AG09309 (cell line): ENCODE measurements around the gene NAT10.

Experiments
- DNase-seq: peaks from one replicate; pipeline ENCODE4 v3.0.0-alpha.2; 2010; ENCODE audit warnings: low read depth
- H3K4me3 ChIP-seq: 2 replicates; pipeline ENCODE4 v1.5.1; 2011; ENCODE audit warnings: mild to moderate bottlenecking, low read depth, low read length, moderate library complexity; ENCODE audit not compliant: control insufficient read depth
- TF ChIP-seq, protein P1 (sequence below): IDR thresholded peaks from 2 replicates; pipeline ENCODE4 v1.5.1; 2011; ENCODE audit warnings: mild to moderate bottlenecking, low read depth, low read length, inconsistent platforms; ENCODE audit not compliant: insufficient read depth, control insufficient read depth; ENCODE audit errors: missing control alignments

Gene NAT10

DNA sequence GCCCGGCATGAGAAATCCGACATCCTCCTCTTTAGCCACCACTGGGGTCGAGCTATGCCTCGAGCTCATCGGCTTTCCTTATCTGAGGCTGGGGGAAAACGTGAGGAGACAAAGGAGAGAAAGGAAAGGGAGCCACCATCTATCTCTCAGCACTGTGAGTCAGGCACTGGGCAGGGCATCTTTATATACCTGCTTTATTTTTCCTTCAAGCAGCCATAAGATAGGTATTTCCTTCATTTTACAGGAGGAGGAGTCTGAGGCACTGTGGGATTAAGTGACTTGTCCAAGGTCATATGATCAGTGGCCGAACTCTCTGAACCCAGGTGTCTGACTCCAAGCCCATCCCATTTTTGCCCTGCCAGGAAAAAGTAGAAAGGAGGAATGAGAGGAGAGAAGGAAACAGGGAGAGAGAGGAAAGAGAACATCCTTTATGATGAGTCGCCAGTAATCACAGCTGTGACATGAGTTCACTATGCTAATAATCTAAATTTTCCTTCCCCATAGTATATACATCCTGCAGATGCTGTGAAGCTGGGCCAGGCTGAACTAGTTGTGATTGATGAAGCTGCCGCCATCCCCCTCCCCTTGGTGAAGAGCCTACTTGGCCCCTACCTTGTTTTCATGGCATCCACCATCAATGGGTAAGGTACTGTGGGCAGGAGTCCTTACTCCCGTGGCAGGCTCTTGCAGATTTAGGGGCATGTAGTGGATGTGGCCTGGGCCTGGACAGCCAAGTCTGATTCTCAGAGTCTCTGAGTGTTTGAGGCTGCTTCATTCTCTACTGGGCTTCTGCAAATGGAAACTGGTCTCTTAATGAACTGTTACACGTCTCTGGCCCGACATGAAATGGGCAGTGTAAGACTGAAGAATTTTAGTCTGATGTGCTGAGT, 21.8 kb downstream of the NAT10 start:
- no peak for DNase-seq
- TF ChIP-seq, protein P1, sequence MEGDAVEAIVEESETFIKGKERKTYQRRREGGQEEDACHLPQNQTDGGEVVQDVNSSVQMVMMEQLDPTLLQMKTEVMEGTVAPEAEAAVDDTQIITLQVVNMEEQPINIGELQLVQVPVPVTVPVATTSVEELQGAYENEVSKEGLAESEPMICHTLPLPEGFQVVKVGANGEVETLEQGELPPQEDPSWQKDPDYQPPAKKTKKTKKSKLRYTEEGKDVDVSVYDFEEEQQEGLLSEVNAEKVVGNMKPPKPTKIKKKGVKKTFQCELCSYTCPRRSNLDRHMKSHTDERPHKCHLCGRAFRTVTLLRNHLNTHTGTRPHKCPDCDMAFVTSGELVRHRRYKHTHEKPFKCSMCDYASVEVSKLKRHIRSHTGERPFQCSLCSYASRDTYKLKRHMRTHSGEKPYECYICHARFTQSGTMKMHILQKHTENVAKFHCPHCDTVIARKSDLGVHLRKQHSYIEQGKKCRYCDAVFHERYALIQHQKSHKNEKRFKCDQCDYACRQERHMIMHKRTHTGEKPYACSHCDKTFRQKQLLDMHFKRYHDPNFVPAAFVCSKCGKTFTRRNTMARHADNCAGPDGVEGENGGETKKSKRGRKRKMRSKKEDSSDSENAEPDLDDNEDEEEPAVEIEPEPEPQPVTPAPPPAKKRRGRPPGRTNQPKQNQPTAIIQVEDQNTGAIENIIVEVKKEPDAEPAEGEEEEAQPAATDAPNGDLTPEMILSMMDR, result no peak
- H3K4me3 ChIP-seq, result no peak overlapping the region

DNA sequence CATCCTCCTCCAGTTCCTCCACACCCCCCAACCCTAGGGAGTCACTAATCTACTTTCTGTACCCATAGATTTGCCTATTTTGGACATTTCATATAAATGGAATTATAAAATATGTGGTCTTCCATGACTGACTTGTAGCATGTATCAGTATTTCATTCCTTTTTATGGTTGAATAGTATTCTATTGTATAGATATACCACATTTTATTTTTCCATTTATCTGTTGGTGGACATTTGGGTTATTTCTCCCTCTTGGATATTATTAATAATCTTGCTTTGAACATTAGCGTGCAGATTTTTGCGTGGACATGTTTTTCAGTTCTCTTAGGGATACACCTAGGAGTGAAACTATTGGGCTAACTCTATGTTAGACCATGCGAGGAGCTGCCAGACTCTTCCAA, 23.4 kb downstream of the NAT10 start:
- TF ChIP-seq, protein P1, result no peak
- no peak overlapping the region for H3K4me3 ChIP-seq
- no peak for DNase-seq

DNA sequence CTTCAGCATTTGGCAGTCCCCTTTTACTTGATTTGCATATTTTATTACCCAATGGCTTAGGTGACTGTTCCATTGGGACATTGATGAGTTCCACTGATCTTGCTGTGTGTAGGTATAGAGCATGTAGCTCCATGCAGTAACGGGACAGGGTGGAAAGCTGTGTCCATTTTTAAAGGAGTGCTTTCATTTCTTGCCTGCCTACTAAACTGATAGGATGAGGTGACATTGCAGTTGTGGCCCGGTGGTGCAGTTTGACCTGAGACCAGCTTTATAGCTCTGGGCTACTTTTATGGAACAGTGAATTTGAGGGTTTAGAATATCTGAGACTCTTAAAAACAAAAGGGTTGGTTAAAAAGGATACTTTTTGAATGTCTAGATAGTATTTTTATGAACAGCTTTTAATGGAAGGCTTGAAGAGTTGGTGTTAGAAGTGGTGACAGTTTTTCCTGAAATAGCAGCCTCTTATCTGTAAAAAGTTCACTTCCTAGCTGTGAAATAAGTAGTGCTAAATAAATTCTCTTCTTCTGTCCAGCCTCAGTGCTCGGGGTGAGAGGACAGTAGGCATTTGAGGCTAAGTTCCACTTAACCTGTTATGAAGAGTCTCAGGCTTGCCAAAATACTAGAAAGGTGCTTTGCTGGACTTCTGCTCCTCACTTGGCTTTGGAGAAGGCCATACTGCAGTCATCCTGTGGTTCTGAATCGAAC, 27.0 kb downstream of the NAT10 start:
- DNase-seq, result no peak
- H3K4me3 ChIP-seq, result no peak overlapping the region
- TF ChIP-seq, protein P1, result no peak

DNA sequence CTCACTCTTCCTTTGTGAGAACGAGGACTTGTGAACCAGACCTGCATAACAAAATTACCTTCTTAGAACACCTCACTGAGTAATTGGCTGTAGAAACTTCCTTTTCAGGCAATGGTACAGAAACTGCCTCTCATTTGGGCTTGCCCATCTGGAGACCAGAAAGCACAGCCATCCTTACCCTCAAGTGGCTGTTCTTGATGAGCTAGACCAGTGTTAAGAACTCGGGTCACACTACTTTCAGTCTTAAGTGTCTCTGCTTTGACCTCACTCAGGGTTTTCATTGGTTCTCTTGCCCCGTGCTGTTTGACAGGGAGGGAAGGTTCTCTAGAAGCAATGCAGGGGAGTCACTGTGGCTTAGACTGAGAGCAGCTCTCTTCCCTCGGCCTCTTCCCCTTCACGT, 29.3 kb downstream of the NAT10 start:
- H3K4me3 ChIP-seq, result no peak overlapping the region
- TF ChIP-seq, protein P1, result no peak
- DNase-seq, result no peak

DNA sequence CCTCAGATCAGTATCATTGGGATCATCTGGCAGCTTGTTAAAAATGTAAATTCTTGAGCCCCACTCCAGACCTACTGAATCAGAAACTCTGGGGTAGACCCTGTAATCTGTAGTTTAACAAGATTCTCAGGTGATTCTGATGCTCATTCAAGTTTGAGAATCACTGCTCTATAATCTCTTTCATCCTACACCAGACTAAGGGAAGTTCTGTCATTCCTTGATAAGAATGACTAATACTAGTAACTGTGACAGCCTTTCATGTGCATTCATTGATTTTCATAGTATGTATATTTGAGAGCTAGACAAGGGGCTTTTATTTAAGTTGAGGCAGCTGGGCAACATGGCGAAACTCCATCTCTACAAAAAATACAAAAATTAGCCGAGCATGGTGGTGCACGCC, 30.0 kb downstream of the NAT10 start:
- no peak for DNase-seq
- no peak overlapping the region for H3K4me3 ChIP-seq
- TF ChIP-seq, protein P1, result no peak

DNA sequence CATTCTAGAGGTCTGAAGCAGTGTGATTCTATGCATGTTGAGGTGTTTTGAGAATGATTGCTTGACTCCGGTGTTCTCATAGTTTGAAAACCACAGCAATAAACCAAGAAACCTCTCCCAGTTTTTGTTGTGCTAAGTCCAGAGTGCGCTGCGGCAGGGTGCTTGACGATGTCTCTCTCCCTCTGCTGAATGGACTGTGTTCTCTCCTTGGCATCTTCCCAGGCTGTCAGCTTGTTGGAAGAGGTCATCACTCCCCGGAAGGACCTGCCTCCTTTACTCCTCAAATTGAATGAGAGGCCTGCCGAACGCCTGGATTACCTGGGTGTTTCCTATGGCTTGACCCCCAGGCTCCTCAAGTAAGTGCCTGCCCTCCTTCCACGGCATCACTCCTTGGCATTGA, 31.0 kb downstream of the NAT10 start:
- H3K4me3 ChIP-seq, result no peak overlapping the region
- no peak for DNase-seq
- TF ChIP-seq, protein P1, result no peak
